Ectodermal cell (in vitro differentiated cells): ENCODE data around the gene SRXN1.

Experiments used
- H3K27ac ChIP-seq: 2 replicates; pipeline ENCODE4 v1.7.0; 2013; ENCODE audit warnings: mild to moderate bottlenecking, low read depth, low read length; ENCODE audit not compliant: insufficient read depth, poor library complexity, severe bottlenecking
- H3K27me3 ChIP-seq: 2 replicates; pipeline ENCODE4 v1.7.0; 2013; ENCODE audit warnings: mild to moderate bottlenecking, low read length; ENCODE audit not compliant: insufficient read depth, control insufficient read depth, poor library complexity, severe bottlenecking
- H3K36me3 ChIP-seq: one replicate; pipeline ENCODE4 v1.7.0; 2013; ENCODE audit warnings: low read length; ENCODE audit not compliant: control insufficient read depth, insufficient read depth
- H3K4me1 ChIP-seq: one replicate; pipeline ENCODE4 v1.7.0; 2013; ENCODE audit warnings: low read length; ENCODE audit not compliant: control insufficient read depth, insufficient read depth
- H3K4me3 ChIP-seq: 2 replicates; pipeline ENCODE4 v1.7.0; 2013; ENCODE audit warnings: low read depth, low read length, control low read depth; ENCODE audit not compliant: insufficient read depth
- H3K9me3 ChIP-seq: 2 replicates; pipeline ENCODE4 v1.7.0; 2013; ENCODE audit warnings: mild to moderate bottlenecking, low read length, moderate library complexity; ENCODE audit not compliant: control insufficient read depth
- WGBS, 2 experiments: methylation state at CpG; one replicate each; pipeline ENCODE4 v1.1.7; 2013; ENCODE audit warnings: missing lambda C conversion rate in 2 of 2; 5-methylcytosine and 5-hydroxymethylcytosine counted together

Gene SRXN1

GRCh38 chr20:608970-609369, 44.0 kb downstream of the SRXN1 start:
- H3K4me1 ChIP-seq = peaks cover 9% of the 10 kb centered on the region
- no peaks in the 10 kb centered on the region for H3K36me3 ChIP-seq
- H3K27me3 ChIP-seq = peaks cover 42% of the 10 kb centered on the region
- H3K27ac ChIP-seq = no peak overlapping the region
- H3K4me3 ChIP-seq = no peak overlapping the region
- 72 to 77% methylated on average over 8 of the region's 8 CpGs for WGBS, 2 experiments
- H3K9me3 ChIP-seq = no peaks in the 10 kb centered on the region

DNA sequence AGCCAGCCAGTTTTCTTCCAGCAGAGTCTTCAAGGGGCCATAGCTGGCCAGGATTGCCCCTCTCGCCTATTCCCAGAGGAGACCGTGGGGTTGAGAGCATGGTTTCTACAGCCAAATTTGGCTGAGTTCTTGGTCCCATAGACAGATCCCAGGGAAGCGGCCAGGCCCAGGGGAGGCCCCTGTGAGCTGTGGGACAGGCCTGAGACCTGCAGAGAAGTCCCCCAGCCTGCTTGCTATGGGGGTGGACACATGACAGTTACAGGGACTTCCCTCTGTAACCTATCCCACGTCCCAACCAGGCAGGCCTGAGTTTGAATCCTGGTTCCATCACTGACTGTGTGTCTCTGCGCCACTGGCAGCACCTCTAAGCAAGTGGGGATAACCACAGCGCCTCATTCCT, 45.5 kb downstream of the SRXN1 start:
- Histone ChIP-seq H3K9me3 (no peaks in the 10 kb centered on the region), H3K4me3 (no peak overlapping the region), H3K27ac (no peak overlapping the region), H3K27me3 (peaks cover 42% of the 10 kb centered on the region), H3K36me3 (no peaks in the 10 kb centered on the region), H3K4me1 (peaks cover 9% of the 10 kb centered on the region)
- WGBS, 2 experiments = 92 to 95% methylated on average over 6 of the region's 6 CpGs

DNA sequence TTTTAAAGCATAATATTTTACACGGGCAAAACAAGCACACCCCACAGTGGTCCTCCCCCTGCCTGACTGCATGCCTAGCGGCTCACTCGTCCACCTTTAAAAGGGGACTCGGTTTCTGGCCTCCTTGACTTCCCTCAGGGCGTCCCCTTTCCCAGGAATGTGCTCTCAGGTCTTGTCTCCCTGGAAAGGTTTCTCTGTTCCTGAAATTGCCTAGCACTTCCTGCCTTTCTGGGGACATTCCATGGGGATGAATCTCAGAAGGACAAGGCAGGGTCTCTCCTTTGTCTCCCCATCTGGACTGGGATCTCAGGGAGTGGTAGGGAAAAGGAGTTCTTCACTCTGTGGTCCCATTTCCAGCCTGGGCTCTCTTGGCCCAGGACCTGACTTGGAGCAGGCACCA, 47.8 kb downstream of the SRXN1 start:
- no peaks in the 10 kb centered on the region for H3K36me3 ChIP-seq
- no peaks in the 10 kb centered on the region for H3K9me3 ChIP-seq
- H3K4me3 ChIP-seq = no peak overlapping the region
- peaks cover 20% of the 10 kb centered on the region for H3K27me3 ChIP-seq
- no peak overlapping the region for H3K27ac ChIP-seq
- no peaks in the 10 kb centered on the region for H3K4me1 ChIP-seq
- WGBS, 2 experiments = 76 to 84% methylated on average over 5 of the region's 5 CpGs

GRCh38 chr20:603116-603640, 49.8 kb downstream of the SRXN1 start:
- Histone ChIP-seq H3K27ac (no peak overlapping the region), H3K36me3 (no peaks in the 10 kb centered on the region), H3K9me3 (no peaks in the 10 kb centered on the region), H3K4me1 (peaks cover 5% of the 10 kb centered on the region), H3K4me3 (no peak overlapping the region), H3K27me3 (peaks cover 1% of the 10 kb centered on the region)
- WGBS, 2 experiments = 88% methylated on average over 8 of the region's 8 CpGs

GRCh38 chr20:602111-602970, 50.7 kb downstream of the SRXN1 start:
- 86 to 87% methylated on average over 8 of the region's 8 CpGs for WGBS, 2 experiments
- H3K27me3 ChIP-seq = no peaks in the 10 kb centered on the region
- H3K36me3 ChIP-seq = no peaks in the 10 kb centered on the region
- no peaks in the 10 kb centered on the region for H3K9me3 ChIP-seq
- no peak overlapping the region for H3K4me3 ChIP-seq
- peaks cover 5% of the 10 kb centered on the region for H3K4me1 ChIP-seq
- no peak overlapping the region for H3K27ac ChIP-seq

DNA sequence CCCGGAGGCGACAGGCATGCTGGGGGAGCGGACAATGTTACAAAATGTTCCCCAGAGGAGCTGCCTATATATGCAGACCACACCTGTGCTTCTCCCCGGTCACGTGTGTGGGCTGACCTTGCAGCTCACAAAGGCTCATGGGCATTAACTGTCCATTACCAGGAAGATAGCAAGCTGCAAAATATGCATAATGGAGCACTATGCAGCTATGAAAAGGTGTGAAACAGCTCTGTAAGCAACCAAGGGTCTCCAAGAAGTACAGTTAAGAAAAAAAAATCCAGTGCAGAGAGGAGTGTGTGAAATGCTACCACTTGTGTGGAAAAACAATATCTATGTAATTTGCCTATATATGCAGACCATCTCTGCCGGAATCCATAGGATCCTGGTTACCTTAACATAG, 52.3 kb downstream of the SRXN1 start:
- H3K27me3 ChIP-seq = no peaks in the 10 kb centered on the region
- no peak overlapping the region for H3K4me3 ChIP-seq
- H3K27ac ChIP-seq = no peak overlapping the region
- H3K4me1 ChIP-seq = peaks cover 5% of the 10 kb centered on the region
- WGBS, 2 experiments = 87 to 89% methylated on average over 6 of the region's 6 CpGs
- no peaks in the 10 kb centered on the region for H3K36me3 ChIP-seq
- H3K9me3 ChIP-seq = no peaks in the 10 kb centered on the region

DNA sequence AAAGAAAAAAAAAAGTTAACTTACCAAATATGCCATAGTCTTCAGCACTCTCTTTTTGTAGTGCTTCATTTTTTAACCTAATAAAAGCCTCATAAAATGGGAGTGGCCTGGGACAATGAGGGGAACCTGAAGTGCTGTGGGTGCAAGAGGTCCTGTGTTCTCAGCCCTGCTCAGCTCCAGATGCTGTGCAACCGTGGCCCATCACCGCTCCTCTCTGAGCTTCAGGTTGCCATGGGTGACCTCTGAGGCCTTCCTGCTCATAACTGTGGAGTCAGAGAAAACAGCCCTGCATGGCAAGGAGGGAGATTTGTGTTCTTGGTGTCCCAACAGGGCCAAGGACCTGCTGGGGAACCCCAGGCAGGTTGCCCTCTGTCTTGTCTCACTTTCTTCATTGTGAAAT, 52.9 kb downstream of the SRXN1 start:
- Histone ChIP-seq H3K27ac (no peak overlapping the region), H3K9me3 (no peaks in the 10 kb centered on the region)
- WGBS, 2 experiments = 89 to 96% methylated on average over 2 of the region's 2 CpGs

DNA sequence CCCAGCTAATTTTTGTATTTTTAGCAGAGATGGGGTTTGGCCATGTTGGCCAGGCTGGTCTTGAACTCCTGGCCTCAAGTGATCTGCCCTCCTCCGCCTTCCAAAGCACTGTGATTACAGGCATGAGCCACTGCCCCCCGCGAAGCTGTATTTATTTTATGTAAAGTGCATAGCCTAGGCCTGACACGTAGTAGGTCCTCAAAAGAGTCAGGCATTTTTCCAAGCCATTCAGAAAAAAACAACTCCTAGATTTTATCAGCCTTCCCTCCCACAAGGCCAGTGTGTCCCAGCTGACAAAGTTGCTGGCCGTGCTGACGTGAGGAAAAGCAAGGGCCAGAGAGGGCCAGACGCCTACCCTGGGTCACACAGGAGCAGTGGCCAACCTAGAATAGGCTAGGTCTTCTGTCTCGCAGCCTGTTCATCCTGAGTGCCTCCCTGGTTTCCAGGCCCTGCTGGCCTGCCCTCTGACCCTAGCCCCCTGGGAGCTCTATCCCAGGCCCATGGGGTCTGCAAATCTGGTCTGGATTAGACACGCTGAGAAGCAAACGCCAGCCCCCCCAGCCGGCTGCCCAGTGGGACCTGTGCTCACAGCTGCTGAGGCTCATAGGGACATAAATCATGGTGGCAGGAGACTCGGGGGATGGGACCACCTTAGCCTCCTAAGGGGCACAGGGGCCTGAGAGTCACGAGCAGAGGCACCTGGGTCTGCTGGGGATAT, 54.7 kb downstream of the SRXN1 start:
- WGBS, 2 experiments = 79 to 85% methylated on average over 13 of the region's 13 CpGs
- H3K4me3 ChIP-seq = no peak overlapping the region
- no peaks in the 10 kb centered on the region for H3K9me3 ChIP-seq
- no peak overlapping the region for H3K27ac ChIP-seq
- peaks cover 5% of the 10 kb centered on the region for H3K4me1 ChIP-seq
- no peaks in the 10 kb centered on the region for H3K36me3 ChIP-seq
- no peaks in the 10 kb centered on the region for H3K27me3 ChIP-seq

More for the DNA sequence above, 52.9 kb downstream of the SRXN1 start:
- H3K27me3 ChIP-seq = no peaks in the 10 kb centered on the region
- peaks cover 5% of the 10 kb centered on the region for H3K4me1 ChIP-seq
- H3K4me3 ChIP-seq = no peak overlapping the region
- H3K36me3 ChIP-seq = no peaks in the 10 kb centered on the region

GRCh38 chr20:597560-597959, 55.4 kb downstream of the SRXN1 start:
- Histone ChIP-seq H3K27me3 (no peaks in the 10 kb centered on the region), H3K4me1 (peaks cover 5% of the 10 kb centered on the region), H3K9me3 (no peaks in the 10 kb centered on the region), H3K36me3 (no peaks in the 10 kb centered on the region), H3K27ac (no peak overlapping the region), H3K4me3 (no peak overlapping the region)
- WGBS, 2 experiments = 88 to 100% methylated on average over 1 to 2 of the region's 2 CpGs
